T-cell (primary cell): Measurements from ENCODE around the gene ARHGAP40. TPM values are rescaled to one million over a fixed set of nuclear protein-coding genes. Genes with fewer than 3 reads are reported as not detected.

Experiments
- ATAC-seq, 4 experiments: fragments of 200-7000 bp in 3 of 4; fragments of 150-1000 bp in 1 of 4; cut with Tn5 transposase; replicated peaks in 1 of 4; 1 replicate in 3 of 4; 2 replicates in 1 of 4; pipeline ENCODE4 v1.10.0; 2021; ENCODE audit warnings: moderate library complexity in 3 of 4, mild to moderate bottlenecking in 2 of 4, moderate number of reproducible peaks in 1 of 4
- CTCF ChIA-PET, 2 donors: fragments of 300-600 bp; sonication (Branson Sonifier 250); formaldehyde crosslinking; loops; one replicate each; lab custom pipeline; 2022; ENCODE audit warnings: antibody characterized with exemption in 2 of 2; lab: Charles Lee
- POLR2A ChIA-PET, 2 donors: fragments of 300-600 bp; sonication (Branson Sonifier 250); formaldehyde crosslinking; loops; one replicate each; lab custom pipeline; 2022; ENCODE audit warnings: antibody characterized with exemption in 2 of 2; lab: Charles Lee
- DNase-seq, 35 experiments: peaks; one replicate each; pipeline versions ENCODE4 v3.0.0 to v3.0.0-alpha.2; 2013 to 2023
- H3K27ac ChIP-seq: one replicate; pipeline ENCODE4 v1.5.1; 2013; ENCODE audit warnings: low read length
- H3K27me3 ChIP-seq, 2 experiments: replicated peaks in 1 of 2; 1 replicate in 1 of 2; 2 replicates in 1 of 2; pipeline versions ENCODE4 v1.6.1 to v1.7.0; 2013; ENCODE audit warnings: low read length in 1 of 2, mixed read lengths in 1 of 2; ENCODE audit not compliant: control insufficient read depth in 2 of 2, insufficient read depth in 2 of 2; ENCODE audit errors: extremely low read depth in 1 of 2
- H3K36me3 ChIP-seq, 2 donors: 1 replicate in 1 of 2; 2 replicates in 1 of 2; pipeline versions ENCODE4 v1.6.1 to v1.7.0; 2013; ENCODE audit warnings: low read length in 1 of 2; ENCODE audit not compliant: control insufficient read depth in 2 of 2, insufficient read depth in 1 of 2; ENCODE audit errors: extremely low read depth in 1 of 2
- H3K4me1 ChIP-seq, 2 experiments: 1 replicate in 1 of 2; 2 replicates in 1 of 2; pipeline versions ENCODE4 v1.6.1 to v1.7.0; 2013; ENCODE audit warnings: low read length in 2 of 2, mixed read lengths in 1 of 2; ENCODE audit not compliant: insufficient read depth in 2 of 2, control insufficient read depth in 1 of 2; ENCODE audit errors: extremely low read depth in 1 of 2
- H3K4me3 ChIP-seq, 2 donors: 1 replicate in 1 of 2; 2 replicates in 1 of 2; pipeline versions ENCODE4 v1.5.1 to v1.7.0; 2013; ENCODE audit warnings: mild to moderate bottlenecking in 2 of 2, low read length in 1 of 2, moderate library complexity in 1 of 2; ENCODE audit not compliant: control insufficient read depth in 1 of 2; ENCODE audit errors: extremely low read depth in 1 of 2
- H3K9me3 ChIP-seq: 2 replicates; pipeline ENCODE4 v1.7.0; 2013
- H3K27ac Mint-ChIP-seq, 2 donors: one replicate each; pipeline ENCODE4 v1.8.0; 2020 to 2021; ENCODE audit warnings: mild to moderate bottlenecking in 2 of 2, mixed read lengths in 2 of 2
- H3K27me3 Mint-ChIP-seq, 2 donors: one replicate each; pipeline ENCODE4 v1.8.0; 2021 to 2022; ENCODE audit warnings: mixed read lengths in 2 of 2
- H3K36me3 Mint-ChIP-seq: one replicate; pipeline ENCODE4 v1.8.0; 2021; ENCODE audit warnings: mixed read lengths
- H3K4me1 Mint-ChIP-seq, 3 donors: one replicate each; pipeline ENCODE4 v1.8.0; 2020 to 2022; ENCODE audit warnings: mixed read lengths in 3 of 3, mild to moderate bottlenecking in 1 of 3
- H3K4me3 Mint-ChIP-seq, 3 donors: one replicate each; pipeline ENCODE4 v1.8.0; 2020 to 2022; ENCODE audit warnings: mild to moderate bottlenecking in 3 of 3, mixed read lengths in 3 of 3, moderate library complexity in 3 of 3
- H3K9me3 Mint-ChIP-seq, 3 donors: one replicate each; pipeline ENCODE4 v1.8.0; 2020 to 2022; ENCODE audit warnings: mixed read lengths in 3 of 3
- WGBS: methylation state at CpG from one replicate; pipeline ENCODE4 v1.1.5; 2013; ENCODE audit warnings: missing lambda C conversion rate; ENCODE audit not compliant: insufficient coverage; 5-methylcytosine and 5-hydroxymethylcytosine counted together
- total RNA-seq, 35 experiments: library from RNA in 6 of 35; stranded (reverse) in 6 of 35; fragments of 120-200 nt in 1 of 35; gene quantifications; one replicate each; pipeline versions ENCODE4 v1.2.1 to v1.2.4 and lab custom pipeline; 2013 to 2026

Gene ARHGAP40
- total RNA-seq, 5 donors from 2014 or later (not counting 1 experiment from before 2014, with no cell fraction given), result 0.28 TPM; not detected in 4

DNA sequence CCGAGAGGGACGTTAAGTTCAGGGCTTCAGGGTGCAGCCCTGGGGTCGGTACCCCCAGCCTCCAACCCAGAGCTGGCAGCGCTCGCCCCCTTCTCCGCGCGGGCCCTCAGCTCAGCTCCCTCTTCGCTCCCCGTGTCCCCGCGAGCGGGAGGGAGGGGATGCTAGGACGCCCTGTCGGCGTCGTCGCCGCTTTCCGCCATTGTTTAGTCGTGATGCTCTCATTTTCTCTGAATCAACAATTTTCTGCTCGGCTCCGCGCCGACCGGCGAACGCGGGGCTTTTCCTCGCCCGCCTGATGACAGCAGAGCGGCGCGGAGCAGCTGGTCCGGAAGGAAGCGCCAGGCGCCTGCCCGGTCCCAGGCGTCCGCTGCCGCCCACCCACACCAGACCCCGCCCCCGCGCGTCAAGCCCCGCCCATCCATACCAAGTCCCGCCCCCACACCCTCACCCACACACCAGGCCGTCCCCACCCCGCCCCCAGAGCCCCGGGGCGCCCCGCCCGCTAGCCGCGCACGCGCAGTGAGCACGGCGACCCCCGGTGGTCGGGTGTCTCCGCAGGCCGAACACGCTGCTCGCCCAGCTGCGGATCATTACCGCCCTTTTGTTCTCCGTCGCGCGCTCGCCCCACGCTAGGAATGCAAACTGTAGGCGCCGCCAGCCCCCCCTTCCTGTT is 72.6 kb downstream of the ARHGAP40 start:
- Histone ChIP-seq H3K36me3 (no peaks in the 10 kb centered on the region), H3K4me1 (peaks cover 0 to 17% of the 10 kb centered on the region in 2 experiments), H3K9me3 (no peaks in the 10 kb centered on the region), H3K27me3 (peaks cover 6 to 51% of the 10 kb centered on the region in 2 experiments), H3K27ac (no peak overlapping the region), H3K4me3 (peak overlapping the region; percentile 59 to 82)
- ChIA-PET POLR2A (no interaction called here), CTCF (interaction anchor here in 1 of 2 donors (0.6 to 1.1 kb wide), 3 partner anchors 17 to 215 kb away, joined by 3 read pairs; no protein-coding TSS in a partner anchor)
- WGBS, result 2% methylated on average over 41 of the region's 75 CpGs
- ATAC-seq (peak; percentile 67 to 89 (median 82)), DNase-seq (peak; percentile 6 to 76 (median 41))
- Mint-ChIP-seq H3K36me3 (no peaks in the 10 kb centered on the region), H3K4me3 (peak overlapping the region; percentile 74 to 81 (median 80)), H3K27ac (no peak overlapping the region), H3K9me3 (no peaks in the 10 kb centered on the region), H3K27me3 (peaks cover 29 to 55% of the 10 kb centered on the region in 2 donors), H3K4me1 (peaks cover 6 to 15% (median 10%) of the 10 kb centered on the region in 3 donors)

DNA sequence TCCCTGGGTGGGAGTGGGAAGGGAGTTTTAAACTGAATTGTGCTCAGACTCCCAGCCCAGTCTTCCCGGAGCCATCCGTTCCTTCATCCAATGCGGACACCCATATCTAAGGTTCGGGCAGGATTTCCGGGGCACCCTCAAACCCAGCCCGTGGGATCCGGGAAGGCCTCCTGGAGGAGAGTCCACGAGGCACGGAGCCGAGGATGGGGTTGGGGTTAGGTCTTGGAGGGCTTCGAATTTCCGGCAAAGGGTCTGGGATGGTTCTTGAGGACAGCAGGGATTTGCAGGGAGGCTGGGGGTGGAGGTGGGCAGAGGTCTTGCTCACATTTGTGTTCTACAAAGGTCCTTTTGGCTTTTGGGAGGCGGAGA is 73.1 kb downstream of the ARHGAP40 start:
- H3K27me3 Mint-ChIP-seq, result peaks cover 24 to 49% of the 10 kb centered on the region in 2 donors
- WGBS, result 55% methylated on average over 11 of the region's 13 CpGs
- peak overlapping the region; percentile 67 to 81 (median 69) for H3K4me3 Mint-ChIP-seq
- Histone ChIP-seq H3K27ac (no peak overlapping the region), H3K4me3 (peak overlapping the region in 1 of 2 donors; percentile 11), H3K4me1 (peaks cover 0 to 17% of the 10 kb centered on the region in 2 experiments), H3K27me3 (peaks cover 6 to 47% of the 10 kb centered on the region in 2 experiments), H3K9me3 (no peaks in the 10 kb centered on the region), H3K36me3 (no peaks in the 10 kb centered on the region)
- CTCF ChIA-PET, result interaction anchor here in 1 of 2 donors (0.6 kb wide), 1 partner anchor 19 kb away, joined by 3 read pairs; no protein-coding TSS in a partner anchor
- peaks cover 6 to 15% (median 10%) of the 10 kb centered on the region in 3 donors for H3K4me1 Mint-ChIP-seq
- H3K9me3 Mint-ChIP-seq, result no peaks in the 10 kb centered on the region
- no peak overlapping the region for H3K27ac Mint-ChIP-seq
- POLR2A ChIA-PET, result no interaction called here
- ATAC-seq, result no peak
- DNase-seq, result no peak
- H3K36me3 Mint-ChIP-seq, result no peaks in the 10 kb centered on the region

DNA sequence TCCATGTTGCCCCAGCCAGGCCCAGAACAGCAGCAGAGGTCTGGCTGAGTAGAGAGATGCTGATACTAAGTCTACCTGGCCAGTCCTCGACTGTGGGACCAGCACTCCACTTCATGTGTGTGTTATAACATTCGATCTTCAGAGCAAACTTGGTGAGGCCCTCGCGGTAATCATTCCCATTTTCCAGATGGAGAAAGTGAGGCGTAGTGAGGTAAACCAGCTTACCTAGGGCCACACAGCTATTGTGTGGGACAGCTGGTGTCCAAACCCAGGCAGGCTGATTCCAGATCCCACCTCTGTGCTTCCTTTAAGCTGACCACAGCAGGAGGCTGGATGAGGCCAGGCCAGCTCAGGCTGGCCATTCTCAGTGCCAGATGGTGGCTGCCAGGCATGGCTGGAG is 75.0 kb downstream of the ARHGAP40 start:
- POLR2A ChIA-PET, result no interaction called here
- H3K27me3 Mint-ChIP-seq, result peaks cover 28 to 52% of the 10 kb centered on the region in 2 donors
- no peak for ATAC-seq

DNA sequence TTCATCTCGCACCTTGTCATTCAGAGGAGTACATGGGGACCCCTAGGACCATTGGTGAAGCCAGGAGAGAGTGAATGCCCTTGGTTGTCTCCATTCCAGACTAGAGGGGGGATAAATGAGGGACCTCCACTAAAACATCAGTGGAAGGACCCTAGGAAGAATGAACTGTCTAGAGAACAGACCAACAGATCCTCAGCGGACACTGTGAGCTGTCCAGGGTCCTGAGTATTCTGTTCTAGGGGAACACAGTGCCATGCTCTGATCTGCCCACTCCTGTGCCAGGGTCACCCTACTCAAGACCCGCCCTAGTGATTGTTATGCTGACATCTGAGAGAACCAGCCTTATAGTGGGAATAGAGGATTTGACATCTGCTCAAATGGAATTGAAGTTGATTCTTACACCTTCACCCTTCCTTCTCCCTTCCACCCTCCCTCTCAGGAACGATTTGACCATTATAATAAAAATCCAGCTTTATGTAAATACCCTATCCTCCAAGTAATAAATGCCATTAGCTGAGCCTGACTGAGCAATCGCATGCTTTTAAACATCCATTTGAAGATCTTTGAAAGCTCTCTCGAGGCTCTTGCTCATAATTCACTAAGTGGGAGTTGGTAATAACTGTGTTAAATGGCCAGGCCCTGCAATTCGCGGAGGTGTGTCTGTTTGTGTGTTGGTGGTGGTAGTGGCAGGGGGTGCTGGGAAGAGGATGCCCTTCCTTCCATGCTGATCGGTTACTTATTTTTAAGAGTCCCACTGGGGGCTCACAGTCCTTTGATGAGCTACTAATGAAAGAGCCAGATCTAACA is 79.1 kb downstream of the ARHGAP40 start:
- H3K4me3 ChIP-seq, result no peak overlapping the region
- DNase-seq (peak in 14 of 35 experiments; percentile 4 to 50 (median 15)), ATAC-seq (no peak)
- WGBS, result 40% methylated on average over 1 of the region's 9 CpGs
- H3K27ac Mint-ChIP-seq, result no peak overlapping the region
- H3K4me3 Mint-ChIP-seq, result no peak overlapping the region
- no peaks in the 10 kb centered on the region for H3K4me1 Mint-ChIP-seq
- peaks cover 0 to 19% of the 10 kb centered on the region in 2 experiments for H3K27me3 ChIP-seq
- H3K9me3 Mint-ChIP-seq, result peaks cover 0 to 11% (median 4%) of the 10 kb centered on the region in 3 donors
- no peaks in the 10 kb centered on the region for H3K4me1 ChIP-seq
- ChIA-PET POLR2A (no interaction called here), CTCF (no interaction called here)
- H3K27me3 Mint-ChIP-seq, result peaks cover 44 to 50% of the 10 kb centered on the region in 2 donors
- H3K27ac ChIP-seq, result no peak overlapping the region
- no peaks in the 10 kb centered on the region for H3K36me3 Mint-ChIP-seq
- H3K9me3 ChIP-seq, result no peaks in the 10 kb centered on the region
- no peaks in the 10 kb centered on the region for H3K36me3 ChIP-seq

More for the DNA sequence above, 75.0 kb downstream of the ARHGAP40 start:
- Mint-ChIP-seq H3K4me1 (peaks cover 6 to 15% (median 10%) of the 10 kb centered on the region in 3 donors), H3K27ac (no peak overlapping the region), H3K4me3 (no peak overlapping the region), H3K9me3 (peaks cover 0 to 5% (median 4%) of the 10 kb centered on the region in 3 donors), H3K36me3 (no peaks in the 10 kb centered on the region)
- Histone ChIP-seq H3K27ac (no peak overlapping the region), H3K27me3 (peaks cover 3 to 40% of the 10 kb centered on the region in 2 experiments), H3K9me3 (no peaks in the 10 kb centered on the region), H3K36me3 (no peaks in the 10 kb centered on the region), H3K4me1 (peaks cover 0 to 17% of the 10 kb centered on the region in 2 experiments), H3K4me3 (no peak overlapping the region)
- CTCF ChIA-PET, result no interaction called here
- no peak for DNase-seq
- WGBS, result 87% methylated on average over 4 of the region's 5 CpGs

DNA sequence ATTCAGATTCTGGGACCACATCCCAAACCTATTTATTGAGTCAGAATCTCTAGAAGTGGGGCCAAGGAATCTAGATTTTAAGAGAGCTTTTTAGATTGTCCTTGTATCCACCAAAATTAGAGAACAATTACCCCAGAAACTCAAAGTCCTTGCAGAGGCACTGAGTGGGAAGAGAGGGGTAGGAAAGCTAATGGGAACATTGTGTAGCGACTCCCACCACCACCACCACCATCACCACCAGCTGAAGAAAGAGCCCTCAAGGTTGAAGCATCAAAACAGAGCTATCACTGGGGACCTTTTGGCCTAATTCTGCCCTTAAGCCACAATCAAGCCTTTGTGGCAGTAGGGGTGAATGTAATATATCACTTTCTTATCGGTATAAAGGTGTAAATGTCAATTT is 83.7 kb downstream of the ARHGAP40 start:
- Histone ChIP-seq H3K27ac (no peak overlapping the region), H3K4me3 (no peak overlapping the region), H3K9me3 (no peaks in the 10 kb centered on the region), H3K36me3 (no peaks in the 10 kb centered on the region), H3K27me3 (peaks cover 0 to 25% of the 10 kb centered on the region in 2 experiments), H3K4me1 (no peaks in the 10 kb centered on the region)
- ATAC-seq (no peak), DNase-seq (no peak)
- CTCF ChIA-PET, result no interaction called here
- WGBS, result no CpG with 5 or more reads among the region's 2 CpGs
- Mint-ChIP-seq H3K4me3 (no peak overlapping the region), H3K9me3 (peaks cover 0 to 8% (median 5%) of the 10 kb centered on the region in 3 donors), H3K4me1 (no peaks in the 10 kb centered on the region), H3K27ac (no peak overlapping the region), H3K27me3 (peaks cover 66 to 75% of the 10 kb centered on the region in 2 donors), H3K36me3 (no peaks in the 10 kb centered on the region)
- POLR2A ChIA-PET, result no interaction called here

DNA sequence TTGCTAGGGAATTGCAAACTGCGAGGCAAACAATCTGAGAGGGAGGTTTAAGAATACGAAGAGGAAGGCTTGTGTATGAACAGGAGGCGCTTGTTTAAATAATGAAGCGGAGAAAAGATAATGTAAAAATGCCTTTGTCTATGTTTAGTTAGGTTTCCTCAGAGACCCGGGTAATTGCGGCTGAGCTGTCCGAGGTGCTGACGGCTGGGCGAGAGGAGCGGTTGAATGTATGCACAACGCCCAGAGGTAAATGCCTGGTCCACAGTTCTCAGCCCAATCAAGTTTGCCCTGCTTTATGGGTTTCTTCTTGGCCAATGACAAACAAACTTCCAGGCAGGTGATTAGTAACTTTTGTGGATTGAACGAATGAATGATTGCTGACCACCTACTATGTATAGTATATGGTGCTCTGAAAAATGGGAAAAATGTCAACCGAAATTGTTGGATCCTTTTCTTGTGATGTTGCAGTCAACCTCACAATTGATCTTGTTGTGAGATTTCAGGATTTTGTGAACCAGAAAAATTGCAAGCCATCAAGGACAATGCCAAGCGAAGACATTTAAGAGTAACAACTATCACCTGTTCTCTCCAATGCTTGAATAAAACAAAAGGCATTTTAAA is 84.4 kb downstream of the ARHGAP40 start:
- Histone ChIP-seq H3K36me3 (no peaks in the 10 kb centered on the region), H3K9me3 (no peaks in the 10 kb centered on the region), H3K4me1 (no peaks in the 10 kb centered on the region), H3K27ac (no peak overlapping the region), H3K4me3 (no peak overlapping the region), H3K27me3 (peaks cover 0 to 23% of the 10 kb centered on the region in 2 experiments)
- ATAC-seq (no peak), DNase-seq (peak in 26 of 35 experiments; percentile 12 to 55 (median 32))
- CTCF ChIA-PET, result no interaction called here
- H3K4me1 Mint-ChIP-seq, result no peaks in the 10 kb centered on the region
- no peaks in the 10 kb centered on the region for H3K36me3 Mint-ChIP-seq
- H3K4me3 Mint-ChIP-seq, result no peak overlapping the region
- H3K27me3 Mint-ChIP-seq, result peaks cover 64 to 73% of the 10 kb centered on the region in 2 donors
- peaks cover 0 to 6% (median 5%) of the 10 kb centered on the region in 3 donors for H3K9me3 Mint-ChIP-seq
- POLR2A ChIA-PET, result no interaction called here
- no peak overlapping the region for H3K27ac Mint-ChIP-seq
- WGBS, result 4% methylated on average over 11 of the region's 14 CpGs
